ENCODE data around the gene CCR5AS.

The CCR5AS gene

DNA sequence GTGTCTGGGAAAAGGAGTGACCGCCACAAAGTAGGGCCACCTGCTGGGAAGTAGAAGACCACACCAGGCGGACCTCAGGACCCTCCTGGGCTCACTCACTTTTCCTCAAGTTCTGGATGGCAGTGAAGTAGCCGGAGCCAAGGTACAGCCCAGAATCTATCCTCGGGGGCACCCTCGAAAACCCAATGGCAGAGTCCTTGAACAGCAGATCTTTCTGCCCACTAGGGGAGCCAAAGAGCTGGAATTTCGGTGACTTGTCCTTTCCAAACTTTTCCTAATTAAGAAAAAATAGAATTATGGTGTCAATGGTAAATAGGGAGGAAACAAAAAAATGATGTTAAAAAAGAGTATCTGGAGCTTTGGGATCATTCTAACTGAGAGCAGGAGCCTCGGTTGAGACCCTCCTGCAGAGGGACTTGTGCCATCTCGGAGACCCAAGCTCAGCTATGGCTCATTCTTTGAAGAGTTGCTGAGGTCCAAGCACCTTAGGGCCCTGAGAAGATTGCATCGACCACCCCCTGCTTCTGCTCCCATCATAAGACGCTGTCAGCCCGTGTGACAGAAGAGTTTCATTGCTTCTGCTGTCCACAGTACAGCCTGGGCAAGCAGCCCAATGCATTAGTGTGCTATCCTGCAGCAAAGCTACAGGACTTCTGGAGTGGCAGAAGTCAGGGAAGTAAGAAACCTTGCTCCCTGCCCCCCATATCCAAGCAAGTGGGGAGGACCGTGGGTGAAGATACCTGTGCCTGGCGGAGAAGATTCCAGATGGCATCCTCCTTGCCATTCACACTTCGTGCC, 43.1 kb upstream of the CCR5AS start:
- POLR2A ChIA-PET = no interaction called here
- TF ChIP-seq, protein P1, sequence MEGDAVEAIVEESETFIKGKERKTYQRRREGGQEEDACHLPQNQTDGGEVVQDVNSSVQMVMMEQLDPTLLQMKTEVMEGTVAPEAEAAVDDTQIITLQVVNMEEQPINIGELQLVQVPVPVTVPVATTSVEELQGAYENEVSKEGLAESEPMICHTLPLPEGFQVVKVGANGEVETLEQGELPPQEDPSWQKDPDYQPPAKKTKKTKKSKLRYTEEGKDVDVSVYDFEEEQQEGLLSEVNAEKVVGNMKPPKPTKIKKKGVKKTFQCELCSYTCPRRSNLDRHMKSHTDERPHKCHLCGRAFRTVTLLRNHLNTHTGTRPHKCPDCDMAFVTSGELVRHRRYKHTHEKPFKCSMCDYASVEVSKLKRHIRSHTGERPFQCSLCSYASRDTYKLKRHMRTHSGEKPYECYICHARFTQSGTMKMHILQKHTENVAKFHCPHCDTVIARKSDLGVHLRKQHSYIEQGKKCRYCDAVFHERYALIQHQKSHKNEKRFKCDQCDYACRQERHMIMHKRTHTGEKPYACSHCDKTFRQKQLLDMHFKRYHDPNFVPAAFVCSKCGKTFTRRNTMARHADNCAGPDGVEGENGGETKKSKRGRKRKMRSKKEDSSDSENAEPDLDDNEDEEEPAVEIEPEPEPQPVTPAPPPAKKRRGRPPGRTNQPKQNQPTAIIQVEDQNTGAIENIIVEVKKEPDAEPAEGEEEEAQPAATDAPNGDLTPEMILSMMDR (IDR thresholded peaks at IDR 0.05) = peak; percentile 73
- no peak for TF ChIP-seq JUN (CRISPR knock-in tag; IDR thresholded peaks at IDR 0.05)
- CTCF ChIA-PET = interaction anchor here (0.5 to 3.5 kb wide), 58 partner anchors 10 to 942 kb away, joined by 3 to 65 read pairs (median 4); partner anchors contain the start of genes ALS2CL, CCR1, CCR5 and LTF
- Mint-ChIP-seq H3K9me3 (no peaks in the 10 kb centered on the region), H3K27ac (no peak overlapping the region), H3K4me1 (no peaks in the 10 kb centered on the region), H3K4me3 (no peak overlapping the region), H3K36me3 (no peaks in the 10 kb centered on the region), H3K27me3 (ENCODE audit: low read depth) (no peaks in the 10 kb centered on the region; the same call in 1 of the 2 replicates)
- peak; percentile 64 for ATAC-seq
- DNase-seq (ENCODE audit: low spot score) = peak; percentile 50

DNA sequence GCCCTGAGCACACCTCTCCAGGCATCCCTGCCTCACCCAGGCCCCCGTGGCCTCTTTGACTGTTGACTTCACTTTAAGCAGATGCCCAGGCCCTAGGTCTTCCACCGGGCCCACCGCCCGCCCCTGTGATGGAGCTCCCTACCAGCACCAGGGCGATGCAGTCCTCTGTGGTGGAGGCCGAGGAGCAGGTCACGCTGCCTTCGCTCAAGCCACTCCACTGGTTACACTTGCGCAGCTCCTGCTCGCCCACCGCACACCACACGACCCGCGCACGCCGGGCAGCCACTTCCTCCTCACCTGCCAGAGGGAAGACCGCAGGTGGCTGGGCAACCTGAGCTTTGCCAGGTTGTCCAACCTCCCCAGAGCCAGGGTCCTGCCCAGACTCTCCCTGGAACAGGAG, 41.9 kb upstream of the CCR5AS start:
- ChIA-PET CTCF (interaction anchor here (1.0 to 1.7 kb wide), 4 partner anchors 14 to 269 kb away, joined by 4 to 10 read pairs (median 6); partner anchors contain the start of gene PRSS50), POLR2A (no interaction called here)
- Mint-ChIP-seq H3K4me3 (no peak overlapping the region), H3K9me3 (no peaks in the 10 kb centered on the region), H3K27me3 (ENCODE audit: low read depth) (no peaks in the 10 kb centered on the region; the same call in 1 of the 2 replicates), H3K36me3 (no peaks in the 10 kb centered on the region), H3K4me1 (no peaks in the 10 kb centered on the region), H3K27ac (no peak overlapping the region)
- ATAC-seq (no peak), DNase-seq (ENCODE audit: low spot score) (no peak)
- no peak for TF ChIP-seq NR1H2 (CRISPR knock-in tag; IDR thresholded peaks at IDR 0.05)

DNA sequence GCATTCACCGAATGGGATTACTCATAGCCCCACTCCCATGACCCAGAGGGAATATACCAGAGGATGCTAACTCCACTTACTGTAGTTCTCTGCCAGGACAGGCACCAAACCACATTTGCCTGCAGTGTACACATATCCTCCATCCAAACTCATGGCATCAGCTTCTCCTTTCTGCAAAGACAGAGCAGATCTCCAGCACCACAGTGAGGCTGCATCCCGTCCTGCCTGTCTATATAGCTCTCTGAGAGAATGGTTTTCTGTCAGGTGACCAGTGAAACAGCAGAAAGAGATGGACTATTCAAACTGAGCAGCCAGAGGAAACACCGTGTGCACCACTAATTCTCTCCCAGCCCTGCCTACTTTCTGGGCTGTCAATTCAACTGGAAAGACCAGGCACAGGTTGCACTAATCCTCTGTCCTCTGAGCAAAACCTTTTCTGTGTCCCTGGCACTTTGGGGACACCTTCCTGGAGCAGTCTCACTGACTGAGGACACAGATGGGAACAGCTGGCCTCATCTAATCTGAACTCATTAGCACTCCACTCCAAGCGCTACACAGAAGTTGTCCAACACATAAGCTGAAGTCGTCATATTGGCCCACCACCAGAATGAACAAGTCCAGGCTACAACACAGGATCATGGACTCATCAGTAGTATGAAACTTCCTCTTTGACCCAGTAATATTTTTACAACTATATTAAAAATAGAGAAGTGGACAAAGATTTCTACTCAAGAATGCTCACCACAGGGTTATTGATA, 40.5 kb upstream of the CCR5AS start:
- H3K36me3 Mint-ChIP-seq = no peaks in the 10 kb centered on the region
- ChIA-PET POLR2A (no interaction called here), CTCF (no interaction called here)
- H3K4me3 Mint-ChIP-seq = no peak overlapping the region
- DNase-seq (ENCODE audit: low spot score) (no peak), ATAC-seq (no peak)
- H3K27me3 Mint-ChIP-seq (ENCODE audit: low read depth) = no peaks in the 10 kb centered on the region; the same call in 1 of the 2 replicates
- H3K27ac Mint-ChIP-seq = no peak overlapping the region
- no peaks in the 10 kb centered on the region for H3K9me3 Mint-ChIP-seq
- no peaks in the 10 kb centered on the region for H3K4me1 Mint-ChIP-seq
- TF ChIP-seq, protein P2, sequence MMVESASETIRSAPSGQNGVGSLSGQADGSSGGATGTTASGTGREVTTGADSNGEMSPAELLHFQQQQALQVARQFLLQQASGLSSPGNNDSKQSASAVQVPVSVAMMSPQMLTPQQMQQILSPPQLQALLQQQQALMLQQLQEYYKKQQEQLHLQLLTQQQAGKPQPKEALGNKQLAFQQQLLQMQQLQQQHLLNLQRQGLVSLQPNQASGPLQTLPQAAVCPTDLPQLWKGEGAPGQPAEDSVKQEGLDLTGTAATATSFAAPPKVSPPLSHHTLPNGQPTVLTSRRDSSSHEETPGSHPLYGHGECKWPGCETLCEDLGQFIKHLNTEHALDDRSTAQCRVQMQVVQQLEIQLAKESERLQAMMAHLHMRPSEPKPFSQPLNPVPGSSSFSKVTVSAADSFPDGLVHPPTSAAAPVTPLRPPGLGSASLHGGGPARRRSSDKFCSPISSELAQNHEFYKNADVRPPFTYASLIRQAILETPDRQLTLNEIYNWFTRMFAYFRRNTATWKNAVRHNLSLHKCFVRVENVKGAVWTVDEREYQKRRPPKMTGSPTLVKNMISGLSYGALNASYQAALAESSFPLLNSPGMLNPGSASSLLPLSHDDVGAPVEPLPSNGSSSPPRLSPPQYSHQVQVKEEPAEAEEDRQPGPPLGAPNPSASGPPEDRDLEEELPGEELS (CRISPR knock-in tag; IDR thresholded peaks at IDR 0.05) = no peak
- TF ChIP-seq IRF2 (CRISPR knock-in tag; IDR thresholded peaks at IDR 0.05; ENCODE audit: borderline replicate concordance, low read depth) = no peak
- TF ChIP-seq, protein P3, sequence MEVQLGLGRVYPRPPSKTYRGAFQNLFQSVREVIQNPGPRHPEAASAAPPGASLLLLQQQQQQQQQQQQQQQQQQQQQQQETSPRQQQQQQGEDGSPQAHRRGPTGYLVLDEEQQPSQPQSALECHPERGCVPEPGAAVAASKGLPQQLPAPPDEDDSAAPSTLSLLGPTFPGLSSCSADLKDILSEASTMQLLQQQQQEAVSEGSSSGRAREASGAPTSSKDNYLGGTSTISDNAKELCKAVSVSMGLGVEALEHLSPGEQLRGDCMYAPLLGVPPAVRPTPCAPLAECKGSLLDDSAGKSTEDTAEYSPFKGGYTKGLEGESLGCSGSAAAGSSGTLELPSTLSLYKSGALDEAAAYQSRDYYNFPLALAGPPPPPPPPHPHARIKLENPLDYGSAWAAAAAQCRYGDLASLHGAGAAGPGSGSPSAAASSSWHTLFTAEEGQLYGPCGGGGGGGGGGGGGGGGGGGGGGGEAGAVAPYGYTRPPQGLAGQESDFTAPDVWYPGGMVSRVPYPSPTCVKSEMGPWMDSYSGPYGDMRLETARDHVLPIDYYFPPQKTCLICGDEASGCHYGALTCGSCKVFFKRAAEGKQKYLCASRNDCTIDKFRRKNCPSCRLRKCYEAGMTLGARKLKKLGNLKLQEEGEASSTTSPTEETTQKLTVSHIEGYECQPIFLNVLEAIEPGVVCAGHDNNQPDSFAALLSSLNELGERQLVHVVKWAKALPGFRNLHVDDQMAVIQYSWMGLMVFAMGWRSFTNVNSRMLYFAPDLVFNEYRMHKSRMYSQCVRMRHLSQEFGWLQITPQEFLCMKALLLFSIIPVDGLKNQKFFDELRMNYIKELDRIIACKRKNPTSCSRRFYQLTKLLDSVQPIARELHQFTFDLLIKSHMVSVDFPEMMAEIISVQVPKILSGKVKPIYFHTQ (CRISPR knock-in tag; IDR thresholded peaks at IDR 0.05) = no peak
- TF ChIP-seq TCF7 (CRISPR knock-in tag; IDR thresholded peaks at IDR 0.05; ENCODE audit: low read depth) = no peak
- TF ChIP-seq, protein P4, sequence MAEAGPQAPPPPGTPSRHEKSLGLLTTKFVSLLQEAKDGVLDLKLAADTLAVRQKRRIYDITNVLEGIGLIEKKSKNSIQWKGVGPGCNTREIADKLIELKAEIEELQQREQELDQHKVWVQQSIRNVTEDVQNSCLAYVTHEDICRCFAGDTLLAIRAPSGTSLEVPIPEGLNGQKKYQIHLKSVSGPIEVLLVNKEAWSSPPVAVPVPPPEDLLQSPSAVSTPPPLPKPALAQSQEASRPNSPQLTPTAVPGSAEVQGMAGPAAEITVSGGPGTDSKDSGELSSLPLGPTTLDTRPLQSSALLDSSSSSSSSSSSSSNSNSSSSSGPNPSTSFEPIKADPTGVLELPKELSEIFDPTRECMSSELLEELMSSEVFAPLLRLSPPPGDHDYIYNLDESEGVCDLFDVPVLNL (CRISPR knock-in tag; IDR thresholded peaks at IDR 0.05; ENCODE audit: borderline replicate concordance, low read depth) = no peak
- TF ChIP-seq, protein P5, sequence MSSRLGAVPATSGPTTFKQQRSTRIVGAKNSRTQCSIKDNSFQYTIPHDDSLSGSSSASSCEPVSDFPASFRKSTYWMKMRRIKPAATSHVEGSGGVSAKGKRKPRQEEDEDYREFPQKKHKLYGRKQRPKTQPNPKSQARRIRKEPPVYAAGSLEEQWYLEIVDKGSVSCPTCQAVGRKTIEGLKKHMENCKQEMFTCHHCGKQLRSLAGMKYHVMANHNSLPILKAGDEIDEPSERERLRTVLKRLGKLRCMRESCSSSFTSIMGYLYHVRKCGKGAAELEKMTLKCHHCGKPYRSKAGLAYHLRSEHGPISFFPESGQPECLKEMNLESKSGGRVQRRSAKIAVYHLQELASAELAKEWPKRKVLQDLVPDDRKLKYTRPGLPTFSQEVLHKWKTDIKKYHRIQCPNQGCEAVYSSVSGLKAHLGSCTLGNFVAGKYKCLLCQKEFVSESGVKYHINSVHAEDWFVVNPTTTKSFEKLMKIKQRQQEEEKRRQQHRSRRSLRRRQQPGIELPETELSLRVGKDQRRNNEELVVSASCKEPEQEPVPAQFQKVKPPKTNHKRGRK (CRISPR knock-in tag; IDR thresholded peaks at IDR 0.05; ENCODE audit: borderline replicate concordance) = no peak
- TF ChIP-seq NFATC4 (CRISPR knock-in tag; IDR thresholded peaks at IDR 0.05) = no peak
- TF ChIP-seq, protein P6, sequence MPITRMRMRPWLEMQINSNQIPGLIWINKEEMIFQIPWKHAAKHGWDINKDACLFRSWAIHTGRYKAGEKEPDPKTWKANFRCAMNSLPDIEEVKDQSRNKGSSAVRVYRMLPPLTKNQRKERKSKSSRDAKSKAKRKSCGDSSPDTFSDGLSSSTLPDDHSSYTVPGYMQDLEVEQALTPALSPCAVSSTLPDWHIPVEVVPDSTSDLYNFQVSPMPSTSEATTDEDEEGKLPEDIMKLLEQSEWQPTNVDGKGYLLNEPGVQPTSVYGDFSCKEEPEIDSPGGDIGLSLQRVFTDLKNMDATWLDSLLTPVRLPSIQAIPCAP (CRISPR knock-in tag; IDR thresholded peaks at IDR 0.05) = no peak
- no peak for TF ChIP-seq ATF1 (CRISPR knock-in tag; IDR thresholded peaks at IDR 0.05)
- no peak for TF ChIP-seq NR3C1 (CRISPR knock-in tag; conservative IDR thresholded peaks at IDR 0.05; ENCODE audit: low read depth)
- TF ChIP-seq CREB1 (CRISPR knock-in tag; IDR thresholded peaks at IDR 0.05) = no peak
- TF ChIP-seq ZNF396 (CRISPR knock-in tag; IDR thresholded peaks at IDR 0.05; ENCODE audit: borderline replicate concordance) = no peak
